ENCODE results near the gene NTSR2. TPM values are rescaled to one million over a fixed set of nuclear protein-coding genes. Genes with fewer than 3 reads are reported as not detected.

NTSR2 gene
- total and polyA plus RNA-seq, 2 of the 8 experiments (the other 6 are each of a cell fraction or from before 2014, with no cell fraction given), result 0.05 TPM; not detected in 1

DNA sequence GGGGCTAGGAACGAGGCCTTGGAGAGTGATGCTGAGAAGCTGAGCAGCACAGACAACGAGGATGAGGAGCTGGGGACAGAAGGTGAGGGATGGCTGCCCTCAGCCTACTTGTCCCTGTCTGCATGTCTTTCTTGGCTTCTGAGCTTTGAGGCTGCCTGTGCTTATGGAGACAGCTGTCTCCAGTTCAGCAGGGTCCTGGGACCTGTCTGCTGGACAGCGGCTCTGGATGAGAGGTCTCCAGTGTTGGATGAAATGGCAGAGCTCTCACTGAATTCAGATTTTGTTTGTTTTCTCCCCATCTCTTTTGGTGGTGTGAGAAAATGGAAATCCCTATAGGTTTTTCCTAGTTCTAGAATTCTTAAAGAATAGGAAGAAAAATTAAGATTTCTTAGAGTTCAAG is 54.8 kb downstream of the NTSR2 start:
- POLR2A ChIA-PET (ENCODE audit: partially characterized antibody), result no interaction called here
- CTCF ChIA-PET (ENCODE audit: partially characterized antibody), result interaction anchor here (0.7 to 1.7 kb wide), 5 partner anchors 9 to 168 kb away, joined by 3 to 9 read pairs (median 3); no protein-coding TSS in a partner anchor
- FAIRE-seq, result no peak
- no peak overlapping the region for H2BK120ac ChIP-seq (replicated peaks; ENCODE audit: low read depth, low read length)
- H4K20me1 ChIP-seq (replicated peaks in 1 of 2; ENCODE audit: control insufficient read depth in 1 of 2, insufficient read depth in 2 of 2, low read length in 2 of 2), result peaks cover 0 to 7% of the 10 kb centered on the region in 2 experiments
- no peak overlapping the region for H2BK5ac ChIP-seq (ENCODE audit: low read depth, low read length)
- no peak overlapping the region for H3K18ac ChIP-seq (ENCODE audit: extremely low read depth, low read length)
- H3K79me1 ChIP-seq (ENCODE audit: low read depth, low read length), result no peaks in the 10 kb centered on the region
- no peaks in the 10 kb centered on the region for H3K27me3 ChIP-seq (replicated peaks in 1 of 4; ENCODE audit: control insufficient read depth in 3 of 4, extremely low read depth in 1 of 4, insufficient read depth in 3 of 4, low read length in 3 of 4)
- no peak overlapping the region for H4K91ac ChIP-seq (replicated peaks; ENCODE audit: insufficient read length, low read length)
- no peak overlapping the region for H2AFZ ChIP-seq (ENCODE audit: low read length)
- no peak for TF ChIP-seq JUN (IDR thresholded peaks at IDR 0.05; ENCODE audit: low read depth, low read length)
- no peak for TF ChIP-seq ZNF274 (IDR thresholded peaks at IDR 0.05; ENCODE audit: borderline replicate concordance, extremely low read depth, low read length)
- TF ChIP-seq GABPA (IDR thresholded peaks at IDR 0.05; ENCODE audit: borderline replicate concordance, insufficient read depth, low read length), result no peak
- no peak for TF ChIP-seq SIX5 (IDR thresholded peaks at IDR 0.05; ENCODE audit: low read depth, low read length)
- TF ChIP-seq, protein P1, sequence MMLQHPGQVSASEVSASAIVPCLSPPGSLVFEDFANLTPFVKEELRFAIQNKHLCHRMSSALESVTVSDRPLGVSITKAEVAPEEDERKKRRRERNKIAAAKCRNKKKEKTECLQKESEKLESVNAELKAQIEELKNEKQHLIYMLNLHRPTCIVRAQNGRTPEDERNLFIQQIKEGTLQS (IDR thresholded peaks at IDR 0.05; ENCODE audit: insufficient read depth, low read depth, low read length), result no peak
- TF ChIP-seq NRF1 (IDR thresholded peaks at IDR 0.05; ENCODE audit: low read depth, low read length), result no peak
- no peak for TF ChIP-seq RNF2 (IDR thresholded peaks at IDR 0.05; ENCODE audit: borderline replicate concordance, low read depth, low read length, missing control alignments, poor library complexity, severe bottlenecking)
- no peak for TF ChIP-seq EGR1 (IDR thresholded peaks at IDR 0.05; ENCODE audit: borderline replicate concordance, low read depth, low read length)
- no peak for TF ChIP-seq TCF12 (IDR thresholded peaks at IDR 0.05; ENCODE audit: low read depth, low read length)
- TF ChIP-seq BACH1 (IDR thresholded peaks at IDR 0.05; ENCODE audit: low read length), result no peak
- TF ChIP-seq SUZ12 (IDR thresholded peaks at IDR 0.05; ENCODE audit: low read length), result no peak
- no peak overlapping the region for H2BK20ac ChIP-seq (ENCODE audit: low read length)
- no peak overlapping the region for H3K23ac ChIP-seq (ENCODE audit: insufficient read length)
- H3K9ac ChIP-seq (replicated peaks in 1 of 4; ENCODE audit: extremely low read depth in 1 of 4, low read depth in 3 of 4, low read length in 3 of 4), result no peak overlapping the region
- DNase-seq (ENCODE audit: low read depth in 1 of 2, low spot score in 2 of 2), result no peak
- no peak overlapping the region for H2BK15ac ChIP-seq (ENCODE audit: low read length)
- WGBS, 2 experiments (ENCODE audit: extremely low coverage in 1 of 2, insufficient coverage in 1 of 2, insufficient read length in 1 of 2, insufficient replicate concordance in 2 of 2, low coverage in 1 of 2, low lambda C conversion rate in 2 of 2, missing lambda C conversion rate in 1 of 2), result 84% methylated on average over 3 of the region's 3 CpGs; no CpG with 5 or more reads in 1 of the 2 experiments
- H3K4me1 ChIP-seq (replicated peaks in 1 of 4; ENCODE audit: control insufficient read depth in 3 of 4, insufficient read depth in 4 of 4, low read length in 3 of 4), result no peaks in the 10 kb centered on the region
- H4K8ac ChIP-seq (ENCODE audit: extremely low read depth, insufficient read depth, low read length), result no peak overlapping the region
- H3K79me2 ChIP-seq (ENCODE audit: control insufficient read depth in 1 of 2, insufficient read depth in 2 of 2, low read length in 2 of 2), result no peaks in the 10 kb centered on the region; a peak in 1 of 4 replicates
- no peak overlapping the region for H3K27ac ChIP-seq (ENCODE audit: low read depth, low read length)
- no peak overlapping the region for H3K56ac ChIP-seq (replicated peaks; ENCODE audit: insufficient read length, low read depth, low read length)
- no peaks in the 10 kb centered on the region for H3K9me3 ChIP-seq (ENCODE audit: insufficient read depth in 2 of 2, low read depth in 1 of 2, low read length in 1 of 2)
- no peak overlapping the region for H3K4me2 ChIP-seq (ENCODE audit: insufficient read depth in 1 of 2, low read depth in 2 of 2, low read length in 2 of 2)
- no peak overlapping the region for H4K5ac ChIP-seq (ENCODE audit: insufficient read length, low read depth, low read length)
- no peak overlapping the region for H3K4ac ChIP-seq (replicated peaks; ENCODE audit: insufficient read length, low read depth, low read length)
- H3K4me3 ChIP-seq (ENCODE audit: extremely low read depth in 1 of 4, insufficient read depth in 2 of 4, low read depth in 3 of 4, low read length in 4 of 4), result no peak overlapping the region
- peaks cover 0 to 15% (median 5%) of the 10 kb centered on the region in 4 experiments; a peak in 5 of 8 replicates for H3K36me3 ChIP-seq (ENCODE audit: control insufficient read depth in 2 of 4, insufficient read depth in 4 of 4, low read length in 3 of 4)
- no peak overlapping the region for H2AK5ac ChIP-seq (ENCODE audit: low read depth, low read length)
- no peaks in the 10 kb centered on the region for H3K23me2 ChIP-seq (ENCODE audit: low read depth, low read length)
- H2BK12ac ChIP-seq (ENCODE audit: low read depth, low read length), result no peak overlapping the region
- H3K14ac ChIP-seq (ENCODE audit: insufficient read length), result no peak overlapping the region
